Fibroblast of the aortic adventitia (primary cell): ENCODE measurements around the gene SLC2A10. TPM values are rescaled to one million over a fixed set of nuclear protein-coding genes. Genes with fewer than 3 reads are reported as not detected.

Experiments
- DNase-seq: peaks from one replicate; pipeline ENCODE4 v3.0.0-alpha.2; 2010; ENCODE audit warnings: low read depth
- H3K4me3 ChIP-seq: 2 replicates; pipeline ENCODE4 v1.5.1; 2011; ENCODE audit warnings: low read depth, mild to moderate bottlenecking, control low read depth, low read length, moderate library complexity
- total RNA-seq: library from RNA; depleted of rRNA; stranded (reverse); fragments of >200 nt; gene quantifications from 2 replicates; pipeline ENCODE4 v1.2.3, GENCODE V29; 2012; ENCODE audit warnings: low replicate concordance
- TF ChIP-seq, protein P1 (sequence below): IDR thresholded peaks from 2 replicates; pipeline ENCODE4 v1.5.1; 2011; ENCODE audit warnings: mild to moderate bottlenecking, low read length, control low read depth, inconsistent platforms; ENCODE audit not compliant: insufficient read depth

Gene SLC2A10
- total RNA-seq, 1 donor = 43.4 TPM

GRCh38 chr20:46681032-46681854, 28.2 kb upstream of the SLC2A10 start:
- DNase-seq = peak; percentile 56
- TF ChIP-seq, protein P1, sequence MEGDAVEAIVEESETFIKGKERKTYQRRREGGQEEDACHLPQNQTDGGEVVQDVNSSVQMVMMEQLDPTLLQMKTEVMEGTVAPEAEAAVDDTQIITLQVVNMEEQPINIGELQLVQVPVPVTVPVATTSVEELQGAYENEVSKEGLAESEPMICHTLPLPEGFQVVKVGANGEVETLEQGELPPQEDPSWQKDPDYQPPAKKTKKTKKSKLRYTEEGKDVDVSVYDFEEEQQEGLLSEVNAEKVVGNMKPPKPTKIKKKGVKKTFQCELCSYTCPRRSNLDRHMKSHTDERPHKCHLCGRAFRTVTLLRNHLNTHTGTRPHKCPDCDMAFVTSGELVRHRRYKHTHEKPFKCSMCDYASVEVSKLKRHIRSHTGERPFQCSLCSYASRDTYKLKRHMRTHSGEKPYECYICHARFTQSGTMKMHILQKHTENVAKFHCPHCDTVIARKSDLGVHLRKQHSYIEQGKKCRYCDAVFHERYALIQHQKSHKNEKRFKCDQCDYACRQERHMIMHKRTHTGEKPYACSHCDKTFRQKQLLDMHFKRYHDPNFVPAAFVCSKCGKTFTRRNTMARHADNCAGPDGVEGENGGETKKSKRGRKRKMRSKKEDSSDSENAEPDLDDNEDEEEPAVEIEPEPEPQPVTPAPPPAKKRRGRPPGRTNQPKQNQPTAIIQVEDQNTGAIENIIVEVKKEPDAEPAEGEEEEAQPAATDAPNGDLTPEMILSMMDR = peak; percentile 75

DNA sequence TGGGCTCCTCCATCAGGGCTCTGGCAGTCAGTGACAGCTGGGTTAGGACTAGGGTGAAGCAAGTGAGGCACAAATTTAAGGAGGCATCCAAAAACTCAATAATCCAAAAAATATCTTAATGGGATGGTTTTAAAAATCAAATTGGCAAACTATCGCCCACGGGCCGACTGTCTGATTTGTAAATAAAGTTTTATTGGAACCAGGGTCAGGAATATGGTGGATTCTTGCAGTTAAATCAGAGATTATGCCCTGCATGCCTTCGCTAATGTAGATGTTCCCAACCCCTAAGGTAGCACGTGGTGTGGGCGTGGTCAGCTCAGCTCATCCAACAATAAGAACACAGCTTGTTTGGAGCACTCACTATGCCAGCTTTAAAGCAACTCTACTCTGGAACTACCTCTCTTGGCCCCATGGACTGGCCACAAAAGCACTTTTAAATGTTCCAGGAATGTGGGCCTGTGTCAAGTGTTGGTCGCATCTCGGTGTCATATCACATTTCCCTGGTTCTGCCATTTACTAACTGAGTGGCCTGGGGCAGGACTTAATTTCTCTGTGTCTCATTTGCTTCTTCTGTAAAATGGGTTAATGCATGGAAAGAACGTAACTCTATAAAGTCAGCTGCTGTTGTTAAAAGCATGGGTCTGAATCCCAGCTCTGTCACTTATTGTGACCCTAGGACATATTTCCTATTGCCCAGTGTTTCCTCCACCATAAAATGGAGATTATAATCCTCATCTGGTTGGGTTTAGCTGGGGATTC, 27.2 kb upstream of the SLC2A10 start:
- H3K4me3 ChIP-seq = peak overlapping the region; percentile 72
- TF ChIP-seq, protein P1 = no peak
- DNase-seq = no peak

More at GRCh38 chr20:46681032-46681854, 28.2 kb upstream of the SLC2A10 start:
- H3K4me3 ChIP-seq = no peak overlapping the region

GRCh38 chr20:46683011-46683667, 26.3 kb upstream of the SLC2A10 start:
- DNase-seq = peak; percentile 59
- peak overlapping the region; percentile 72 for H3K4me3 ChIP-seq
- TF ChIP-seq, protein P1 = no peak

- TF ChIP-seq, protein P1 = no peak
- no peak for DNase-seq
- peak overlapping the region; percentile 72 for H3K4me3 ChIP-seq
These were observed 25.8 kb upstream of the SLC2A10 start for GRCh38 chr20:46683668-46683938.

DNA sequence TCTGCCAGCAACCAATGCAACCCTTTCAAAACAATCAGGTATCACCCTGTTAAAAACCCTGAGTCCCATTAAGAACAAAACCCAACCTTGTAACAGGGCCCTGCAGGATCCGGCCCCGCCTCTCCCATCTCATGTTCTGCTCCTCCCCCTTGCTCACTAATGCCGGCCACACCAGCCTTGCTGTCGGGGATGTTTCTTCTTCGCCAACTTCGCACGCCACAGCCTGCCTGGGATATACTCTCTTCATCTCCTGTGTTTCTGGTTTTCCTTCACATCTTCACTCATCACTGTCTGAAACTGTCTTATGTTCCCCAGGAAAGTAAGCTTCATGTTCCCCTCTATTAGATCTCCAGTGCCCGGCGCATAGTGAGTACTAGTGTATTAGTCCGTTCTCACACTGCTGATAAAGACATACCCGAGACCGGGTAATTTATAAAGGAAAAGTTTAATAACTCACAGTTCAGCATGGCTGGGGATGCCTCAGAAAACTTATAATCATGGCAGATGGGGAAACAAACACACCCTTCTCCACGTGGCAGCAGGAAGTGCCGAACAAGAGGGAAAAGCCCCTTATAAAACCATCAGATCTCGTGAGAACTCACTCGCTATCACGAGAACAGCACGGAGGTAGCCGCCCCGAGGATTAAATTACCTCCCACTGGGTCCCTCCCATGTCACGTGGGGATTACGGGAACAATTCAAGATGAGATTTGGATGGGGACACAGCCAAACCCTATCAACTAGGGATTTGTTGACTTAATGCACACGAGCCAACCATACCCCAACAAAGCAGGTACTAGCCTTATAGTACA, 25.3 kb upstream of the SLC2A10 start:
- peak overlapping the region; percentile 72 for H3K4me3 ChIP-seq
- DNase-seq = peak; percentile 79
- TF ChIP-seq, protein P1 = no peak
